DND-41 (cell line): ENCODE data around the gene CYP27B1.

Experiments used
- ATAC-seq: fragments of 200-7000 bp; cut with Tn5 transposase; 3 replicates; pipeline ENCODE4 v1.9.1; 2021; ENCODE audit warnings: low read depth; ENCODE audit not compliant: insufficient read depth
- DNase-seq: peaks from one replicate; pipeline ENCODE4 v3.0.0-alpha.2; 2020
- H2AFZ ChIP-seq: 2 replicates; pipeline ENCODE4 v1.6.0; 2012; ENCODE audit warnings: low read depth, low read length
- H3K27ac ChIP-seq: 2 replicates; pipeline ENCODE4 v1.5.1; 2012; ENCODE audit warnings: low read length, inconsistent platforms
- H3K27me3 ChIP-seq: fragments of 200-600 bp; sonication (generic); 2 replicates; pipeline ENCODE4 v1.6.0; 2012; ENCODE audit warnings: low read length, mild to moderate bottlenecking, inconsistent platforms; ENCODE audit not compliant: insufficient read depth, poor library complexity
- H3K36me3 ChIP-seq: 2 replicates; pipeline ENCODE4 v1.5.1; 2012; ENCODE audit warnings: low read length, inconsistent platforms; ENCODE audit not compliant: insufficient read depth
- H3K4me1 ChIP-seq: 2 replicates; pipeline ENCODE4 v1.5.1; 2012; ENCODE audit warnings: mild to moderate bottlenecking, low read length; ENCODE audit not compliant: insufficient read depth
- H3K4me2 ChIP-seq: 2 replicates; pipeline ENCODE4 v1.6.0; 2012; ENCODE audit warnings: mild to moderate bottlenecking, moderate library complexity, low read length, inconsistent platforms; ENCODE audit not compliant: insufficient read depth
- H3K4me3 ChIP-seq, 2 experiments: fragments of 200-600 bp in 1 of 2; shearing (Covaris generic) in 1 of 2; 2 replicates each; pipeline ENCODE4 v1.5.1; 2012 to 2016; ENCODE audit warnings: inconsistent platforms in 2 of 2, low read length in 2 of 2, mild to moderate bottlenecking in 2 of 2, low read depth in 1 of 2, moderate library complexity in 1 of 2
- H3K79me2 ChIP-seq: 2 replicates; pipeline ENCODE4 v1.6.0; 2012; ENCODE audit warnings: low read length, inconsistent platforms; ENCODE audit not compliant: insufficient read depth
- H3K9ac ChIP-seq: 2 replicates; pipeline ENCODE4 v1.6.0; 2012; ENCODE audit warnings: low read depth, mild to moderate bottlenecking, inconsistent platforms, low read length, moderate library complexity
- H3K9me3 ChIP-seq: 2 replicates; pipeline ENCODE4 v1.5.1; 2012; ENCODE audit warnings: low read length, moderate library complexity, mild to moderate bottlenecking, inconsistent platforms; ENCODE audit not compliant: insufficient read depth, severe bottlenecking
- H4K20me1 ChIP-seq: 2 replicates; pipeline ENCODE4 v1.6.0; 2012; ENCODE audit warnings: low read length; ENCODE audit not compliant: insufficient read depth
- CTCF ChIP-seq: IDR thresholded peaks from 2 replicates; pipeline ENCODE4 v1.5.1; 2012; ENCODE audit warnings: borderline replicate concordance, low read length, moderate library complexity, mild to moderate bottlenecking; ENCODE audit not compliant: poor library complexity, severe bottlenecking; ENCODE audit errors: extremely low read depth
- EZH2 ChIP-seq: IDR thresholded peaks from 3 replicates; pipeline ENCODE4 v1.6.1; 2012; ENCODE audit warnings: borderline replicate concordance, low read depth, mild to moderate bottlenecking, moderate library complexity, low read length, inconsistent platforms; ENCODE audit not compliant: severe bottlenecking

CYP27B1 gene

DNA sequence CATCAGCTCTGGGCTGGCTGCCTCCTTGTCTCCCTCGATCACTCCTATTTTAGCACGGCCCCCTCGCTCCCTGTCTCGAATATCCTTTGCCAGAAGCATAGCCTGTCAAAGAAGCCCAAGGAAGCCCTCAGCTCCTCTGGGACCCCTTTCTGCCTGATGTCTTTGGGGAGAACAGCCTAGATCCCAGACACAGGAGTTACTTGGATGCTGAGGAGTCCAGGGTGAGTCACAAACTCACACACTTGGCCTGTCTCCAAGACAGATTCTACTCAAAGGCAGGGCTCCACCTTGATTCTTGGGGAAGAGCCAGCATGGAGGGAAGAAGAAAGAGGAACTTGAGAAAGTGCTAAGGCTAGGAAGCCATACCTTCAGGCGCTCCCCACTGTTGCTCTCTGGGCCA is 43.6 kb upstream of the CYP27B1 start:
- no peak for DNase-seq
- Histone ChIP-seq H3K27ac (no peak overlapping the region), H3K4me2 (no peak overlapping the region), H3K36me3 (peaks cover 5% of the 10 kb centered on the region; the same call in 1 of the 2 replicates), H3K4me1 (no peaks in the 10 kb centered on the region), H3K9ac (no peak overlapping the region), H3K27me3 (no peaks in the 10 kb centered on the region), H3K9me3 (no peaks in the 10 kb centered on the region), H2AFZ (no peak overlapping the region), H4K20me1 (no peaks in the 10 kb centered on the region), H3K4me3 (no peak overlapping the region), H3K79me2 (no peaks in the 10 kb centered on the region)
- no peak for TF ChIP-seq CTCF
- no peak for TF ChIP-seq EZH2
- ATAC-seq = no peak

DNA sequence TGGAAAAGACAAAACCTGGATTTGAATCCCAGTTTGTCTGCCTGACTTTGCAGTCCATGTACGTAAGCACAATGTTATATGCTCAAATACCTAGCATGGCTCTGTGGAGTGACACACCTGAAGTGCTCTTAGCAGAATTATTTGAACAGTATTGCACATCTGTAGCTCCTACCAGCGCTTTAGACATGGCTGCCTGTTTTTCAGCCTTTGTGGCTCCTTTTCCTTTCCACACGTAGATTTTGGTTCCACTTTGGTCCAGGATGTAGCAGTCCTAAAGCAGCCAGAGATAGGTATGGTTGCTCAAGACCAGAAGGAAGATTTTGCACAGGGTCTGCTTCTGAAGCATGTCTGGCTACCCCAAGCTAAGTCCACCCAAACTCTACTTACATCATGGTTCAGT is 42.5 kb upstream of the CYP27B1 start:
- Histone ChIP-seq H3K4me3 (no peak overlapping the region), H4K20me1 (no peaks in the 10 kb centered on the region), H3K27me3 (no peaks in the 10 kb centered on the region), H3K27ac (no peak overlapping the region), H3K4me1 (no peaks in the 10 kb centered on the region), H3K79me2 (no peaks in the 10 kb centered on the region), H3K36me3 (peaks cover 5% of the 10 kb centered on the region; the same call in 1 of the 2 replicates), H3K9ac (no peak overlapping the region), H3K9me3 (no peaks in the 10 kb centered on the region), H2AFZ (no peak overlapping the region), H3K4me2 (no peak overlapping the region)
- ATAC-seq = no peak
- DNase-seq = no peak
- TF ChIP-seq EZH2 = no peak
- TF ChIP-seq CTCF = no peak

DNA sequence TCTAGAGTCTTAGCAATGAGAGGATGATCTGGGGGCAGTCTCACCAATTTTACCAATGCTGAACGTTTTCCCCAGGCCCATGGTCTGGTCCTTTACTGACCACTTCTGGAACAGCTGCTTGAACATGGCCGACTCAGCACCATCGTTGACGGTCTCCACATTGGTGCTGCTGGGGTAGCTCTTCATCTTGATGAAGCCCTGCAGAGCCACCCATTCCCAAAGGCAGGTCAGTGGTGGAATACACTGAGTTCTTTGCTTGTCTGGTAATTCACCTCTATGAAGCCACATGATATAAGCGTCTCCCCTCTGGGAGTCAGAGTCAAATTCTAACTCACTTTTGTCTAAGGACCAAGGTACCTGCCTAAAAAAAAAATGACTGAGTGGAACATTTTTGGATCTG is 41.5 kb upstream of the CYP27B1 start:
- no peak for TF ChIP-seq EZH2
- TF ChIP-seq CTCF = no peak
- H3K4me3 ChIP-seq = no peak overlapping the region
- peaks cover 5% of the 10 kb centered on the region; the same call in 1 of the 2 replicates for H3K36me3 ChIP-seq
- ATAC-seq = no peak
- no peak overlapping the region for H3K4me2 ChIP-seq
- H3K9ac ChIP-seq = no peak overlapping the region
- no peak overlapping the region for H2AFZ ChIP-seq
- no peaks in the 10 kb centered on the region for H3K27me3 ChIP-seq
- DNase-seq = no peak
- no peaks in the 10 kb centered on the region for H3K4me1 ChIP-seq
- H3K27ac ChIP-seq = no peak overlapping the region
- no peaks in the 10 kb centered on the region for H3K79me2 ChIP-seq
- no peaks in the 10 kb centered on the region for H4K20me1 ChIP-seq
- no peaks in the 10 kb centered on the region for H3K9me3 ChIP-seq

DNA sequence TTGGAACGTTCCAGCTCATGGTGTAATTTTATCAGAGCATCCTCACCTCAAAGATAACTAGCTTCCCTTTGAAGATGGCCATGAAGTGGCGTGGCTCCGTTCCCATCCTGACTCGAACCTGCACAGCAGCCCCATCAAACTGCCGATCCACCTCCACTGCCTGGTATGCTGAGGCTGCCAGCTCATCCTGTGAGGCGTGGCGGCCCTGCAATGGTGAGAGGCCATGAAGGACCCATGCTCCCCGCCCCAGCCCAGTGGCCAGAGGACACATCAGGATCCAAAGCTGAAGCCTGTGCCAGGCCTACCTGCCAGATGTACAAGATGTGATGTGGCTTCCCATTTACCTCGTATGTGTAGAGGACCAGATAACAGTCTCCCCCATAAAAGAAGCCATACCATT is 40.4 kb upstream of the CYP27B1 start:
- no peaks in the 10 kb centered on the region for H3K4me1 ChIP-seq

More for the DNA sequence above, 40.4 kb upstream of the CYP27B1 start:
- Histone ChIP-seq H3K4me3 (no peak overlapping the region), H3K36me3 (peaks cover 5% of the 10 kb centered on the region; the same call in 1 of the 2 replicates), H2AFZ (no peak overlapping the region), H4K20me1 (no peaks in the 10 kb centered on the region), H3K27me3 (no peaks in the 10 kb centered on the region), H3K4me2 (no peak overlapping the region), H3K79me2 (no peaks in the 10 kb centered on the region), H3K9me3 (no peaks in the 10 kb centered on the region), H3K9ac (no peak overlapping the region), H3K27ac (no peak overlapping the region)
- DNase-seq (no peak), ATAC-seq (no peak)
- TF ChIP-seq CTCF (no peak), EZH2 (no peak)
